Lower lobe of right lung (tissue), 2 donors: ENCODE data around the gene PODN. TPM values are rescaled to one million over a fixed set of nuclear protein-coding genes. Genes with fewer than 3 reads are reported as not detected.

ENCODE experiments used
- ATAC-seq, 2 donors: fragments of 200-7000 bp; cut with Tn5 transposase; one replicate each; pipeline ENCODE4 v1.9.1; 2020 to 2022; ENCODE audit warnings: mild to moderate bottlenecking in 2 of 2, moderate library complexity in 2 of 2
- DNase-seq: peaks from one replicate; pipeline ENCODE4 v3.0.0-alpha.2; 2020
- H3K27ac ChIP-seq: fragments of 200-600 bp; one replicate; pipeline ENCODE4 v1.8.0; 2022
- H3K27me3 ChIP-seq: fragments of 200-600 bp; one replicate; pipeline ENCODE4 v1.8.0; 2022; ENCODE audit warnings: low read depth
- H3K36me3 ChIP-seq: fragments of 200-600 bp; one replicate; pipeline ENCODE4 v1.8.0; 2022; ENCODE audit warnings: mild to moderate bottlenecking
- H3K4me1 ChIP-seq: fragments of 200-600 bp; one replicate; pipeline ENCODE4 v1.8.0; 2022
- H3K4me3 ChIP-seq: fragments of 200-600 bp; one replicate; pipeline ENCODE4 v1.8.0; 2022; ENCODE audit warnings: mild to moderate bottlenecking
- H3K9me3 ChIP-seq: fragments of 200-600 bp; one replicate; pipeline ENCODE4 v1.8.0; 2022
- intact Hi-C: fragments of 100-400 bp; cut with DNase I; formaldehyde crosslinking; loops from one replicate; pipeline ENCODE4 v1.11.0; 2022
- total RNA-seq: library from RNA; stranded (reverse); fragmentation: NEBNext Ultra II Directional; extraction: Animal tissue kit (Norgen Biotek cat#: 25700); gene quantifications from one replicate; pipeline ENCODE4 v1.2.1, GENCODE V29; 2021
- TF ChIP-seq, protein P1 (sequence below): fragments of 200-600 bp; IDR thresholded peaks from one replicate; pipeline ENCODE4 v1.8.0; 2022; ENCODE audit warnings: antibody characterized with exemption, mild to moderate bottlenecking
- donor health status: DM: no; HTN: yes; CAD: no; lungs with severe emphysema.

The PODN gene
- total RNA-seq, 1 donor from 2014 or later: 64.0 TPM

DNA sequence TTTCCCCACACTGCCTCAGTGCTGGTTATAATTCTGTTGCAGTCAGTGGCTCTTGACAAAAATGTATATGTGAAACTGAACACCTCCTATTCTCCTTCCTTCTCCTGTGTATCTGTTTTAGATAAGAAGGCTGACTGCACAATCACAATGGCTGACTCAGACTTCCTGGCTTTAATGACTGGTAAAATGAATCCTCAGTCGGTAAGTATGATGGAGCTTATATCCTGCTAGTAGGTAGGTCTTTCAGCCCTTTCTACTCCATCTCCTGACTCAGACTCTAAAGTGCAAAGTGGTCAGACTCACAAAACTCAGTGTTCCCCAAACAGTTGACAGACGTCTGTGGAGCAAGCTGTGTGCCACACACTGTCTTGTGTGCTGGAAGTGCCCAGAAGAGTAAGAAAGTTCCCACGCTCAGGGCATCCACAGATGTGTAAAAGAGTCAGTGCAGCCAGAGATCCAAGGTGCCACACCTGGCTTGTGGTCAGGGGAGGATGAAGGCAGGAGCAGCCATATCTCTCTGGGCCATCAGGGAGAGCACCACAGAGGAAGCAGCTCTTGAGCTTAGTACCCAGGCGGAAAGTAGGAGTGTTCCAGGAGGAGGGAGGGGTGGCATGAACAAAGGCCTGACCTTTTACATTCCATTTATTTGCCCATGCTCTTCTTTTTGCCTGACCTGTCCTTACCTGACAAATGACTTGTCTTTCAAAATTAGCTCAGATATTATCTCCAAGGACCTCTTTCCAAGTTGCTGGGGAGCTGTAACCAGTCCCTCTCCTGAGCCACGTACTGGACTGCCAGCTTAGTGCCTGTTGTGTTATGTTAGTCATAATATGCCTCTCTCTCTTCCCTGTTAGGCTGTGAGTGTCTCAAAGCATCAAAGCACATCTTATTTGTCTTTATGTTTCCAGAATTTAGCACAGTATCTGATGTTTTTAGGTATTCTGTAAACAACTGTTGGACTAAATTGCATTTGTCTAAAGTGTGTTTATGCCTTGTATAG lies 14.0 kb upstream of the PODN start:
- intact Hi-C loops: no loop called here
- DNase-seq (no peak), ATAC-seq (no peak)
- Histone ChIP-seq H3K9me3 (no peaks in the 10 kb centered on the region), H3K27ac (no peak overlapping the region), H3K4me3 (no peak overlapping the region), H3K4me1 (no peaks in the 10 kb centered on the region), H3K36me3 (peaks cover 42% of the 10 kb centered on the region), H3K27me3 (no peaks in the 10 kb centered on the region)
- TF ChIP-seq, protein P1, sequence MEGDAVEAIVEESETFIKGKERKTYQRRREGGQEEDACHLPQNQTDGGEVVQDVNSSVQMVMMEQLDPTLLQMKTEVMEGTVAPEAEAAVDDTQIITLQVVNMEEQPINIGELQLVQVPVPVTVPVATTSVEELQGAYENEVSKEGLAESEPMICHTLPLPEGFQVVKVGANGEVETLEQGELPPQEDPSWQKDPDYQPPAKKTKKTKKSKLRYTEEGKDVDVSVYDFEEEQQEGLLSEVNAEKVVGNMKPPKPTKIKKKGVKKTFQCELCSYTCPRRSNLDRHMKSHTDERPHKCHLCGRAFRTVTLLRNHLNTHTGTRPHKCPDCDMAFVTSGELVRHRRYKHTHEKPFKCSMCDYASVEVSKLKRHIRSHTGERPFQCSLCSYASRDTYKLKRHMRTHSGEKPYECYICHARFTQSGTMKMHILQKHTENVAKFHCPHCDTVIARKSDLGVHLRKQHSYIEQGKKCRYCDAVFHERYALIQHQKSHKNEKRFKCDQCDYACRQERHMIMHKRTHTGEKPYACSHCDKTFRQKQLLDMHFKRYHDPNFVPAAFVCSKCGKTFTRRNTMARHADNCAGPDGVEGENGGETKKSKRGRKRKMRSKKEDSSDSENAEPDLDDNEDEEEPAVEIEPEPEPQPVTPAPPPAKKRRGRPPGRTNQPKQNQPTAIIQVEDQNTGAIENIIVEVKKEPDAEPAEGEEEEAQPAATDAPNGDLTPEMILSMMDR: no peak

DNA sequence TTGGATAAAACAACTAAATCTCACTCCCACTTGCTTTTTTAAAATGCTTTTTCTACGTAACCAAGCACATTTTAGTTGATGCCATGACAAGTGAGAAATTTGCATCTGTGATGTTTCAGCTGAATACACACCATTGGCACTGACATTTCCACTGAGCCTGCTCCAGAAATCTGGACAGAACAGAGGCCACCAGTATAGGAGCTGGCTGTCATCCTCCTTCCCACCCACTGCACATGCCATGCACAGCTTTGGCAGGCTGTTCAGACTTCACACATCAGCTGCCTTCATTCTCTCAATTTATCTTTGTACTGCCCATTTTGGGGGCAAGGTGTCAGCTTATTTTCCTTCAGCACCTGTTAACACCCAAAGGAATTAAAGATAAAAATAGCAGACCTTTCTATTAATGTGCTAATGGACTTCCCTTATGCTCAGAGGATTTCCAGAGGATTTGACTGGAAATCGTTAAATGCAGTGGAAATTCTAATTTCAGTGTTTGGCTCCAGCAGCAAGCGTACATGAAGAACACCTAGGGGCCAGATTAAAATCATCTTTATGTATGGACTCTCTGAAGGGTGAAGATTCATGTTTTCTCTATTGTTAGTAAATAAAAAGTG lies 12.9 kb upstream of the PODN start:
- no peaks in the 10 kb centered on the region for H3K9me3 ChIP-seq
- no peaks in the 10 kb centered on the region for H3K4me1 ChIP-seq
- no peaks in the 10 kb centered on the region for H3K27me3 ChIP-seq
- intact Hi-C loops: no loop called here
- H3K27ac ChIP-seq: no peak overlapping the region
- TF ChIP-seq, protein P1: no peak
- DNase-seq (no peak), ATAC-seq (no peak)
- H3K4me3 ChIP-seq: no peak overlapping the region
- H3K36me3 ChIP-seq: peaks cover 45% of the 10 kb centered on the region

DNA sequence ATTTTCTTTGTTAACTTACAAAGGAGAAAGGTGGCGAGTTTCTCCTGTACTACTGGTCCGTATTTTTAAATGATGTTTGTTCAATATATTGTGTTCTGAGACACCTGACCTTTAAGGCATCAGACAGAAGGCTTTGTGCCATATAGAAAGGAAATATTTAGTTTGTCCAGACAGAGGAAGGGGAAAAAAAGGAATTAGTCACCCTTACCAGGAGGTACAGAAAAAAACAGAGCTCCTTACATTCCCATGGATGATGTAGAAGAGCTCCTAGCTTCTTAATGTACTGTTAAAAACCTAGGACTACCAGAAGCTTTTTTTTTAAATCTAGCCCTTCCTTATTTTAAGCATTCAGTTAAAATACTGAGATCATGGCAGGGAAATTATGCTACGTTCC lies 12.4 kb upstream of the PODN start:
- intact Hi-C loops: no loop called here
- H3K9me3 ChIP-seq: no peaks in the 10 kb centered on the region
- no peak overlapping the region for H3K4me3 ChIP-seq
- ATAC-seq: no peak
- no peak for DNase-seq
- no peaks in the 10 kb centered on the region for H3K27me3 ChIP-seq
- TF ChIP-seq, protein P1: no peak
- no peak overlapping the region for H3K27ac ChIP-seq
- H3K36me3 ChIP-seq: peaks cover 45% of the 10 kb centered on the region
- H3K4me1 ChIP-seq: no peaks in the 10 kb centered on the region

DNA sequence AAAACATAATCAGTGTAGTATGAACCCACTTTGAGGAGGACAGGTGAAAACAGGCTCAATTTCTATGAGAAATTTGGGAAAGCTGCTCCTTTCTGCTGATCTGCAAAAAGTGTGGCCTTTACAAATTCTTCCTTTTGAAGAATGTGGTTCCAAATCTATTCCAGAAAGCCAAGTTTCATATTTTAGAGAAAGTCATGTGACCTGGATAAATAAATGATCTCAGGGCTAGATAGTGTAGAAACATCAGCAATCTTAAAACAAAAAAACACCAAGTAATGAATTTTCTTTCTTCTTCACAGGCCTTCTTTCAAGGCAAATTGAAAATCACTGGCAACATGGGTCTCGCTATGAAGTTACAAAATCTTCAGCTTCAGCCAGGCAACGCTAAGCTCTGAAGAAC lies 11.7 kb upstream of the PODN start:
- Histone ChIP-seq H3K4me3 (no peak overlapping the region), H3K4me1 (no peaks in the 10 kb centered on the region), H3K36me3 (peaks cover 45% of the 10 kb centered on the region), H3K27ac (no peak overlapping the region), H3K27me3 (no peaks in the 10 kb centered on the region), H3K9me3 (no peaks in the 10 kb centered on the region)
- ATAC-seq (no peak), DNase-seq (no peak)
- TF ChIP-seq, protein P1: no peak
- intact Hi-C loops: no loop called here

DNA sequence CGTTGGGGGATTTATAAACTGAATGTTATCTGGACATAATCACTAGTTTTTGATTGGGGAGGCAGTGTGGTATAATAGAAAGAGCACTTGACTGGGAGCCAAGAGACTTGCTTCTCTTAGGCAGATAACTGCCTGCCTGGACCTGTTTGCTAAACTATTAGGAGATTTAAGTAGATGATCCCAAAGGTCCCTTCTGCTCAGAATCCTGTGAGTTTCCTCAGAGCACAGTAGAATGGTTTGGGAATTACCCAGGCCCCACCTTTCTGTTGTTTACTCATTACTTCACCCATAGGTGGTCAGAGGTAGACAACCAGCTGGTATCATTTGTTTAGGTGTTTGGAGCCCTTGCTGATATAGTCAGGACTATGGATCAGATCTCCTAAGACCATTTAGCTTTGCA lies 10.3 kb upstream of the PODN start:
- TF ChIP-seq, protein P1: no peak
- H3K36me3 ChIP-seq: peaks cover 45% of the 10 kb centered on the region

More for the DNA sequence above, 10.3 kb upstream of the PODN start:
- H3K27ac ChIP-seq: no peak overlapping the region
- intact Hi-C loops: no loop called here
- no peaks in the 10 kb centered on the region for H3K27me3 ChIP-seq
- no peak overlapping the region for H3K4me3 ChIP-seq
- no peak for DNase-seq
- no peak for ATAC-seq
- H3K9me3 ChIP-seq: no peaks in the 10 kb centered on the region
- H3K4me1 ChIP-seq: no peaks in the 10 kb centered on the region
